Ovary (tissue), 9 donors: ENCODE data around the gene CFAP92. TPM values are rescaled to one million over a fixed set of nuclear protein-coding genes. Genes with fewer than 3 reads are reported as not detected.

Experiments used
- DNase-seq, 5 donors: peaks; one replicate each; pipeline ENCODE4 v3.0.0-alpha.2; 2019 to 2020
- H3K27ac ChIP-seq, 2 donors: fragments of 200-600 bp; one replicate each; pipeline versions ENCODE4 v1.5.1 to v1.8.0; 2019 to 2022
- H3K27me3 ChIP-seq: fragments of 200-600 bp; one replicate; pipeline ENCODE4 v1.8.0; 2022
- H3K36me3 ChIP-seq: fragments of 200-600 bp; sonication (generic); one replicate; pipeline ENCODE4 v1.5.1; 2019
- H3K4me1 ChIP-seq: one replicate; pipeline ENCODE4 v1.8.1; 2013; ENCODE audit warnings: mild to moderate bottlenecking, moderate library complexity; ENCODE audit not compliant: insufficient read depth
- H3K4me3 ChIP-seq: fragments of 200-600 bp; sonication (generic); one replicate; pipeline ENCODE4 v1.5.1; 2017
- H3K9me3 ChIP-seq, 2 donors: fragments of 200-600 bp in 1 of 2; sonication (generic) in 1 of 2; one replicate each; pipeline versions ENCODE4 v1.5.1 to v1.8.1; 2013 to 2019; ENCODE audit warnings: mild to moderate bottlenecking in 1 of 2, moderate library complexity in 1 of 2
- CTCF ChIP-seq, 3 donors: fragments of 450-650 bp in 2 of 3; fragments of 200-600 bp in 1 of 3; IDR thresholded peaks; one replicate each; pipeline versions ENCODE4 v1.5.1 to v1.8.0; 2016 to 2022; ENCODE audit warnings: antibody characterized with exemption in 3 of 3, mild to moderate bottlenecking in 1 of 3
- EP300 ChIP-seq: sonication (generic); formaldehyde crosslinking; IDR thresholded peaks from one replicate; pipeline ENCODE4 v1.6.1; 2017; ENCODE audit warnings: antibody characterized with exemption
- POLR2A ChIP-seq: fragments of 450-650 bp; IDR thresholded peaks from one replicate; pipeline ENCODE4 v1.6.1; 2017; ENCODE audit warnings: antibody characterized with exemption, mild to moderate bottlenecking, moderate library complexity
- WGBS, 3 donors: extraction: QIAGEN DNeasy Blood & Tissue Kit in 1 of 3; methylation state at CpG; one replicate each; pipeline versions ENCODE4 v1.1.5 to v1.1.7; 2013 to 2017; 5-methylcytosine and 5-hydroxymethylcytosine counted together
- intact Hi-C, 4 donors: fragments of 100-400 bp; cut with DNase I; formaldehyde crosslinking; loops; one replicate each; pipeline versions ENCODE4 v1.11.0 to v1.15.1; 2022 to 2023
- polyA plus RNA-seq, 2 donors: library from polyadenylated mRNA; stranded (reverse); fragments of 200-250 nt in 1 of 2; fragments of 350-450 nt in 1 of 2; fragmentation: Illumina TruSeq in 1 of 2; extraction: RNeasy Lipid Tissue Mini Kit (QIAGEN cat#74804) in 1 of 2; gene quantifications; one replicate each; pipeline ENCODE4 v1.2.3, GENCODE V29; 2013 to 2014
- total RNA-seq, 7 donors: library from RNA; depleted of rRNA in 2 of 7; stranded (reverse); fragments of >200 nt in 2 of 7; fragmentation: NEBNext Ultra II Directional in 3 of 7; extraction: Animal tissue kit (Norgen Biotek cat#: 25700) in 3 of 7; gene quantifications; one replicate each; pipeline versions ENCODE4 v1.1.0 to v1.2.4, GENCODE V29; 2016 to 2023
- donor health status: DM: no; HTN: no; CAD: no; lungs with moderate emphysema.
- donor health status: DM: no; HTN: no; CAD: no.
- donor health status: Bipolar disorder and iron deficiency.
- donor health status: DM: yes; HTN: yes; CAD: no.
- donor health status: DM: no; HTN: no; CAD: no.
- donor health status: DM: yes; HTN: yes; CAD: no.

The CFAP92 gene
- total and polyA plus RNA-seq, 9 donors, result 0.89 to 3.8 (median 1.5) TPM

- Histone ChIP-seq H3K36me3 (no peaks in the 10 kb centered on the region), H3K4me1 (no peaks in the 10 kb centered on the region), H3K27me3 (no peaks in the 10 kb centered on the region), H3K27ac (no peak overlapping the region), H3K4me3 (no peak overlapping the region), H3K9me3 (no peaks in the 10 kb centered on the region)
- no peak for TF ChIP-seq POLR2A
- no peak for TF ChIP-seq CTCF (IDR thresholded peaks at IDR 0.05)
- TF ChIP-seq EP300, result no peak
- DNase-seq, result peak in 1 of 5 donors; percentile 7
- intact Hi-C loops, result no loop called here
- WGBS, 3 donors, result 78 to 81% (median 80%) methylated on average over 14 of the region's 14 CpGs
Observed at GRCh38 chr3:129032716-129033115, 38.8 kb upstream of the CFAP92 start.

- no peak overlapping the region for H3K4me3 ChIP-seq
- DNase-seq, result peak in 2 of 5 donors; percentile 11 to 20
- WGBS, 3 donors, result 76 to 93% (median 78%) methylated on average over 9 to 10 of the region's 10 CpGs
- no peak overlapping the region for H3K27ac ChIP-seq
- no peaks in the 10 kb centered on the region for H3K9me3 ChIP-seq
- intact Hi-C loops, result no loop called here
- H3K36me3 ChIP-seq, result no peaks in the 10 kb centered on the region
- TF ChIP-seq POLR2A (no peak), CTCF (IDR thresholded peaks at IDR 0.05) (no peak), EP300 (no peak)
- H3K4me1 ChIP-seq, result peaks cover 4% of the 10 kb centered on the region
- H3K27me3 ChIP-seq, result no peaks in the 10 kb centered on the region
Observed at GRCh38 chr3:129031476-129032215, 37.8 kb upstream of the CFAP92 start.

- intact Hi-C loops, result no loop called here
- Histone ChIP-seq H3K27ac (no peak overlapping the region), H3K36me3 (no peaks in the 10 kb centered on the region), H3K4me3 (no peak overlapping the region), H3K4me1 (peaks cover 6% of the 10 kb centered on the region), H3K27me3 (no peaks in the 10 kb centered on the region), H3K9me3 (no peaks in the 10 kb centered on the region)
- DNase-seq, result peak in 2 of 5 donors; percentile 11 to 16
- 92 to 97% (median 93%) methylated on average over 4 of the region's 4 CpGs for WGBS, 3 donors
- TF ChIP-seq POLR2A, result no peak
- no peak for TF ChIP-seq CTCF (IDR thresholded peaks at IDR 0.05)
- TF ChIP-seq EP300, result no peak
Observed at GRCh38 chr3:129030611-129031010, 36.7 kb upstream of the CFAP92 start.

- intact Hi-C loops, result no loop called here
Observed at GRCh38 chr3:129028866-129029265, 35.0 kb upstream of the CFAP92 start.

More at GRCh38 chr3:129028866-129029265, 35.0 kb upstream of the CFAP92 start:
- 93 to 94% (median 93%) methylated on average over 13 of the region's 13 CpGs for WGBS, 3 donors
- Histone ChIP-seq H3K27me3 (no peaks in the 10 kb centered on the region), H3K9me3 (no peaks in the 10 kb centered on the region), H3K4me1 (peaks cover 6% of the 10 kb centered on the region), H3K36me3 (no peaks in the 10 kb centered on the region), H3K27ac (no peak overlapping the region), H3K4me3 (no peak overlapping the region)
- TF ChIP-seq EP300, result no peak
- no peak for TF ChIP-seq POLR2A
- TF ChIP-seq CTCF (IDR thresholded peaks at IDR 0.05), result no peak
- DNase-seq, result peak in 2 of 5 donors; percentile 6 to 17
